ENCODE measurements around the gene CNTNAP2. TPM values are rescaled to one million over a fixed set of nuclear protein-coding genes. Genes with fewer than 3 reads are reported as not detected.
A peak's percentile ranks its signal among the peaks of the same experiment; 100 is the strongest.

The CNTNAP2 gene
- polyA plus RNA-seq, 3 donors, result 15.2 to 28.4 (median 19.5) TPM

DNA sequence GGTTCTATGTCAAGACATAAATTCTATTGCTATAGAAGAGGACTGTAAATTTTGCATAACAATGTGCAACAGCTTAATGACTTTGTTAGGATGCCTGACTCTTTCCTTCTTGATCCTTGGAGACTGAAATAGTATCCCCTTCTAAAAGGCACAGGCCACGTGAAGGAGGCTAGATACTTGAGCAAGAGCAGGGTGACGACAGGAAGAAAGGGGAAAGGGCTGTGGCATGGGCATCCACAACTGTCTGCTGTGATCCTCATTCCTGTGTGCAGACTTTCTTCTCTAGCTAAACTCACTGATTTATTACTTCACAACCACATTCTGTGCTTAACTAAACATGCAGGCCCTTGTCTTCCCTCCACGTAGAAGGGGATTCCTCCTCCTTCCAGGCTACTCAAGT lies 1362.2 kb downstream of the CNTNAP2 start:
- DNase-seq, result peak; percentile 39

DNA sequence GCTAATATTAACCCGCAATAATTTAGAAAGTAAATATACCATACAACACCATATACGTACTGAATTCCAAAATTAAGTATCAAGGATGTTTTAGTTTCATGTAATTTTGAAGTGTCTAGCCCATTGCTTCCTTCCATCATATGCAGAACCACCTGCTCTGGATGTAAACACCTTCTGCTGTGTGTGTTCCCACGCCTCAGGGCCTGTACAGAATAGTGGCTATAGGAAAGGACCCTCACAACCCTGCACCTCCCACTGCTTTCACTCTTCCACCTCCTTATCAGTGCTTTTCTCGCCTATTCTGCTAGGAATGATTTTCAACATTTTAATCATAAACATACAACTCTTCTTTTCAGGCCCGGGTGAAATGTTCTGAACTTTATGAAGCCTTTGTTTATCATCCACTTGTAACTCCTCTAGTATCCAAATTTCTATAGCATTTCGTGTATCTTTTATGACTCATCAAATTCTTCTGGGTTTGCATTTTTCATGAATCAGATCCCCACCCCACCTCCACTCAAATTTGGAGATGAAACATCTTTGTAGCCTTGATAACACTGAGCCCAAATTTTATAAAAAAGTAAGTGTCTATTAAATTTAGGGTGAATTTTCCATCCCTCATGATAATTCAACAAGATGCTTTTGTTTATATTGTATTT lies 1367.2 kb downstream of the CNTNAP2 start:
- DNase-seq, result no peak

DNA sequence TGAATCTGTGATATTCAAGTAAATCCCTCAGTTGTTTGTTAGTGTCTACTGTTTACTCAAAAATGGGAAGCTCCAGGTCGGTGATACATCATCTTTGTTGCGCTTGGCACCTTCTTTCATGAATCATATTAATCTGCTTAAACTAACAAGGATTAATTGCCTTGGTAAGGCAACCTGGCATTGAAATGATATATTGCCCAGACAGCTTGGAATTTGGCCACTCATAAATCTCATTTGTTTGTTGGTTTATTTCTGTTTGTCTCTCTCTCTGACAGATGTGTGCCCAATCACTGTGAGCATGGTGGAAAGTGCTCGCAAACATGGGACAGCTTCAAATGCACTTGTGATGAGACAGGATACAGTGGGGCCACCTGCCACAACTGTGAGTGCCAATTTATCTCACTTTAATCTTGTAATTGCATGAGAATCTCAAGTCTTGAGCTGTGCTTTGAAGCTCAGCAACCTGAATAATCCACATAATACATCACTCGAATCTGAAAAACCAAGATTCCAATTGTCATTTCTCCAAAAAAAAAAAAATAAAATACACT lies 1369.1 kb downstream of the CNTNAP2 start:
- no peak for DNase-seq

DNA sequence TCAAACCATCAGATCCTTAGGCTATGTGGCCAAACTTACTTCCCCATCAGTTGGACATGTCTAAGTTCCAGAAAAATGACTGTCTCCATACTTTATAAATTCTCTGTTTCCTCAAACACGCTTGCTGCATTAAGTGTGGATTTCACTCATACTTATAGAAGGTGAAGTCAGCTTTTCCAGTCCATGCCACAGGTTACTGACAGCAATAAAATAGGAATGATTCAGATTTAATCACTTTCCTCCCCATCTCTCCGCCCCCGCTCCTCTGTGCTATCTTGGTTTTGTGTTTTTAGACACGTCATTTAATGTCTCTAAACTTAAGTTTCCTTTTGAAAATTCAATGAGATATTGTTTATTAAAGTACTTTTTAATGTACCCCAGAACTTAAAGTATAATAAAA lies 1376.0 kb downstream of the CNTNAP2 start:
- no peak for DNase-seq

DNA sequence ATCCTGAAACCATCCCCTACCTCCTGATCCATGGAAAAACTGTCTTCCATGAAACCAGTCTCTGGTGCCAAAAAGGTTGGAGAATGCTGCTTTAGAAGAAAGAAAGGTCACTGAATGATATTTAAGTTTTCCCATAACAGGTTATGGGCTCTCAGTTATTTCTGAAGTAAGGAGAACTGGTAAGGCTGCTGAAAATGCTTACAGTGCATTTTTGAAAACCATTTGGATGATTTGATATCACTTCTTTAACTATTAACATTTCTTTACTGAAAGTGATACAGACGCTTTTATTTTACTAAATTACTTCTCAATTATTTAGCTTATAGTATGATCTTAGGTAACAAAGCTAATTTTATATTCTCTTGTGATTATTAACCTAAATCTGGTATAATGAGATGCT lies 1379.6 kb downstream of the CNTNAP2 start:
- DNase-seq, result no peak

DNA sequence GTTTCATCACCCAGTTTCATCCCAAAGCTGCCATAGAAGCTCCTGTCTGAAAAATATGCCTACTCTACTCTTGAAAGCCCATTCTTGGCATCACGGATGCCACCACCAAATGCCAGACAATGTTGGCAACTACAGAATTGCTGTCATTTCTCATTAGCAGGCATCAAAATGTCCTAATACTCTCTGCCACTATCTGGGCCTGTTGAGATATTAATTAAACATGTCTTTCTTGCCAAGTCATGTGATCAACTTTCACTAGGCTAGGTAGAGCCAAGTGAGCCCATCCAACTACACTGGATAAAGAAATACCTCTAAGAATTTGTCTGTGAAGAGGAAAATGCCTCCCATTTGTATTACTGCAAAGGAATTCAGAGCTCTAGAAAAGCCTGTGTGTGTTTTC lies 1380.6 kb downstream of the CNTNAP2 start:
- no peak for DNase-seq

DNA sequence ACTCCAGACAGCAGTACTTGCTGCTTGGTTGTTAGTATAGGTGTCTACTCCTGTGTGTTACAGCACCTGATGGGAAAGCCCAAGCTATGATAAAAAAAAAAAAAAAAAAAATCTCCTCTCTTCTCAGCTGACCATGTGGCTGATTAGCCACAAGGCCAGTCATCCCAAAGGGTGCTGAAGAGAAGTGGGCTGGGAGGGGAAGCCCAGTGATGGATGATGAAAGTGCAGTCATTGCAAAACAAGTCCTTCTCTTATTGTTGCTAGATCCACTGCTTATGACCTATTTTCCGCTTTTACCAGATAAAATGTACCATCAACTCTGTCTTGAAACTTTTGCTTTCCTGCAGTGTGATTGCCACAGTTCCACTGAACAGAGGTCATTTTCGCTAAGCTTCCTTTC lies 1381.5 kb downstream of the CNTNAP2 start:
- DNase-seq, result no peak

DNA sequence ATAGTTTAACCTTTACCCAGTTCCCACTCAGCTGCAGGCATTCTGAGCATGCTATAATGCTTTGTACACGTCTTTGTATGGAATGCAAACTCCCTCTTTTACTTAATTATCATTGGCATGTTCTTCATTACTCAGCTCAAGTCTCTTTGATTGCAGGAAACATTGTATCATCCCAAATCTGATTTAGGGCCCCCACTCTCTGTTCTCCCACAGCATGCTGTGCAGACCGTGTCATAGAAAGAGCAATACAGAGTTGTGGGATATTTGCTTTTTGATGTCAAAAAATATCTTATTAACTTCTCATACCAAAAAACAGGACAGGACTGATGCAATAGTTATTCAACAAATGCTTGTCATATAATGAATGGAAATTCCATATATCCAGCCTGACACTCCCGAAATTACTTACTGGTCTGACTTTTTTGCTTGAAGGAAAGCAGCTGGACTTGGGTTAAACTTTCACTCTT lies 1392.5 kb downstream of the CNTNAP2 start:
- DNase-seq, result peak; percentile 9

DNA sequence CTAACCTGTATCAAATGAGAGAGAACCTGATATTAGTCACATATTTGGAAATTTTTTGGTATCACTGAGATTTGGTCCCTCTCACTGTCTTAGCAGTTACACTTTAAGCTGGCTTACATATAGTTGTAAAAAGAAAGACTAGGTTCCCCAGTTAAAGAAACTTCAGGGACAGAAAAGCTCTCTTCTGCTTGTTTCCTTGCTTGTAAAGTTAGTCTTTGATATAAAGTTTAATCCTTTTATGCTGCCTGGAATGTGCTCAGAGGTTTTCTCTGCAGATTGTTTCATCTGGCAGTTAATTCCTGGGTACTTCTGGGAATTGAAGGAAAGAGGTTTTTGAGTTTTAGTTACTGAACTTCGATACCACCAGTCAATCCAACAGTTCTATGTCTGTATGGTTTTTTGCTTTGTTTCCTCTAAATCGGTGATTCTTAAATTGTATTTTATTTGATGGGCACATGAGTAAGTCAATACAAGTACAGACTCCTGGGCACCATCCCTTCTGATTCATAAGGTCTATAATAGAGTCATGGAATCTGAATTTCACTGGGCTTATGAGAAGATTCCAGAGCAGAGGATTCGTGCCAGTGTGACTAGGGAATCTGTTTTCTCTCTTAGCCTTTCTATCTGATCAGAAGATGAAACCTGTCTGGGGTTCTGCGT lies 1393.1 kb downstream of the CNTNAP2 start:
- no peak for DNase-seq

DNA sequence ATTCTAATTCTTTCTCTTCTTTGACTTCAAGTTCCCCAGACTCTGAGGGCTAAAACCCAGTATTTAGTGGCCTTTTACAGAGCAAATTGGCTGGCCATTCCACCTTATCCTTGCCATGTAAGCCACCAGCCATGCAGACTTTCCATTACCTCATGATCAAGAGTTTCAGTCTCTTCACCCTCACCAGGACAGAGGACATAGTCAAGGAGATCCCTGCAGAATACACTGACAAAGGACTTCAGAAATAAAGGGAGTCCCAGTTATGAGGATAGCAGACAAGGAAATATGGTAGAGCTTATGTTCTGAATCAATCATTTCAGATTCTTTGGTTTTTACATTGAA lies 1393.6 kb downstream of the CNTNAP2 start:
- no peak for DNase-seq

DNA sequence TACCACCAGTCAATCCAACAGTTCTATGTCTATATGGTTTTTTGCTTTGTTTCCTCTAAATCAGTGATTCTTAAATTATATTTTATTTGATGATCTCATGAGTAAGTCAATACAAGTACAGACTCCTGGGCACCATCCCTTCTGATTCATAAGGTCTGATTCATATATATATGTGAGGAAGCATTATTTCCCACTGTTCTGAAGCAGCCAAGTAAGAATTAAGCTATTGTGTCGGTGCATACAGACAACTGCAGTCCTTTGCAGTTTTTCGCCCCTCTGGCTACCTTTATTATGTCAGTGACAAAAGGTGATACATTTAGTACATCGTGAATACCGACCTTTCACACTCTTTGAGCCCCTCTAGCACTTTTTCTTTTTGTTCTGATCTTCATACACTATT lies 1394.3 kb downstream of the CNTNAP2 start:
- no peak for DNase-seq

DNA sequence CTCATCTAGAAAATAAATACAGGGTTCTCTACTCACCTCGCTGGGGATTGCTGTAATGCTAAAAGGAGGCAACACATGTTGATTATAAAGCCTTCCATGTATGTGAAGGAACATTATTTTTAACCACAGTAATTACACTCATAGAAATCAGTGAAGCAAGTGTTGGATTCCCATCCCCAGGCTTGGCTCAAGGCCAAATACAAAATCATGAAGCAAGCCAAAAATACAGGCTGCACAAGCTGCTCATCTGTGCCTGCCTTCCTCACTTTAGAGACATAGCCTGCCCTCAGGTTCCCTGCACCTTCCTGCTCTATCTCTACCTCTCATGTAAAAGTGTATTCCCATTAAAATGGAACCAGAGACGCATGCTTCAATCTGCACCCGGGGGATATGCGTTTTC lies 1396.8 kb downstream of the CNTNAP2 start:
- no peak for DNase-seq

DNA sequence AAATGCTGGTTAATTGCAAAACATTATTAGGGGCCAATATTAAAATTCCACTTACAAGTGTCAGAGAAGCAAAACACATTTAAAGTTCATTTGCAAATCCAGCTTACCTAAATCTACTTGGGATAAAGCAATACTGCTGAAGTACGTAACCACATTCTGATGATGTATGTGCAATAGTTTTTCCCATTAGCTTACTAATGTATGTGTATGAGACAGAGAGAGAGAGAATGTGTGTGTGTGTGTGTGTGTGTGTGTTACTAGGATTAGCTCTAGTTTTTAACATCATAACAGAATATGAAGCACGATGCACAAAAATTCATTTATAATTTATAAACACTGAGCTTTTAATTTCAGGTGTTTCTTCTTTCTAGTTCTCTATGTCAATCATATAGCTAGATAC lies 1399.8 kb downstream of the CNTNAP2 start:
- no peak for DNase-seq

DNA sequence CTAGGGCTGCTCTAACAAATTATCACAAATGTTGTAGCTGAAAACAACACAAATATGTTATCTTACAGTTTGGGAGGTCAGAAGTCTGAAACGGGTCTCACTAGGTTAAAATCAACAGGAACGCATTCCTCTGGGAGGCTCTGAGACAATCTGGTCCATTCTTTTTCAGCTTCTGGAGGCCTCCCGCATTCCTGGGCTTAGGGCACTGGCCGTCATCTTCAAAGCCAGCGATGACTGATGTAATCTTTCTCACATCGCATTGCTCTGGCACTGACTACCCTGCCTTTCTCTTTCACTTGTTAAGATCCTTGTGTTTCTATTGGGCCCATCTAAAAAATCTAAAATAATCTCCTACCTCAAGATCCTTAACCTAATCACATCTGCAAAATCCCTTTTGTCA lies 1402.5 kb downstream of the CNTNAP2 start:
- no peak for DNase-seq

DNA sequence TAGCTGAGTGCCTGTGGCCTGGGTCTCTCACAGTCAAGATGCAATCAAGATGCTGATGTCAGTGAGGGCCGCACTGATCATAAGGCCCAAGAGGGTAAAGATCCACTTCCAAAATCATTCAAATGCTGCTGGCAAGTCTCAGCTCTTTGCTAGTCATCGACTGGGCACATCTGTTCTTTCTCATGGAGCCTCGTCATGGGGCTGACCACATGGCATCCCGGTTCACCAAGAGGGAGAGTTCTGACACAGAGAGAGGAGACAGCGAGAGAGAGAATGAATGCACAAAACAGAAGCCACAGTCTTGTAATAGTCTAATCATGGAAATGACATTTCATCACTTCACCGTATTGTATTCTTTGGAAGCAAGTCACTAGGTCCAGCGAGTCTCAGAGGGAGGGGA lies 1406.5 kb downstream of the CNTNAP2 start:
- DNase-seq, result no peak

DNA sequence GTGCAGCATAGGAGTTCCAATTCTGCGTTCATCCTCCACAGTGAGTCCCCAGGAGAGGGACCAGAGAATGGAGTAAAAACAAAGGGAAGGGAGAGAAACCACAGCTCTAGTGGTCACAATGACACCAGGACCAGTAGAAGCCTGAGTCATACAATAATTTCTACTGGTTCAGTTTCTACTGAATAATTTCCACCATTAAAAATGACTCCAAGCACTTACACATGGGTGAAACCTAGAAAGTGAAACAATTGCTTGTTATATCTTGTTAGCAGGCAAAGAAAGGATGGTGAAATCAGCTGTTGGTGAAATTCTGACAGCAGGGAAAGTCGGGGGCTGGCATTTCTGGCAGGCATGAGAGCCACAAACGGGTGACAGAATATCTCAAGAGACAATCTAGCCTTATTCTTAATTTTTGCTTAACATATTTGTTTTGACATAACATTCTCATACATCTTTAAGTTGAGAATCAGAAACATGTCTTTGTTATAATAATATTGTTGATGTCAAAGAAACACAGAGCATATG lies 1408.2 kb downstream of the CNTNAP2 start:
- no peak for DNase-seq

DNA sequence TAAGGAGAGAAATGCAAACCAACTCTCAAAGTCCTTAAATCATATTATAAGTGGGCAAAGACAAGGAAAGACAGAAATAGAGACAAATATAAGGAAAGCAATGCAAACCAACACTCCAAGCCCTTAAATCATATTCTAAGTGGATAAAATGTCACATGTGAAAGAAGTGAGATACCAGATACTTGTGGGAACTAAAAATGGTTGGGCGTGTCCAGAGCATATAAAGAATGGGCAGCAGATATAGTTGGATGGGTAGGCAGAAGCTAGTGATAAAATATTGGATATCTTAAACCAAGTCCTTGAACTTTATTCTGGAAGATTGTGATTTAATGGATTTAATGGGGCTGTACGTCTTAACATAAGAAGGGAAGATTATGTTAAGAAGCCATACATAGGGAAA lies 1408.7 kb downstream of the CNTNAP2 start:
- no peak for DNase-seq

DNA sequence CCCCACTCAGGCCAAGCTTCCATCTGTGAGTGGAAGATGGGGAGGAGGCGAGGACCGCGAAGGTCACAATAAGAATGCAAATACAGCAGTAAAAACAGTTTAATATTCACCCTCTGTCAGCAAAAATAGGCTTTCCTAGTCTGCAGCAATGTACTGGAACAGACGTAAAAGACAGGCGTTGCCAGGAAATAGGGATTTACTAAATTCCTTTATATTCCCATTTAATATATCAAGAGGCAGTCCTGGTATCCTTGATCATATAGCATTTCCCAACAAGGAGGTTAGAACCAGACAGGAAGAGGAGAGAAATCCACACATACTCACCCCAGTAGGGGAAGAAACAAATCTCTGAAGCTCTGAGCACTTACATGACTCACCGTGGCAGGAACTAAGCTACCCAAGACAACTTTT lies 1419.1 kb downstream of the CNTNAP2 start:
- DNase-seq, result no peak

DNA sequence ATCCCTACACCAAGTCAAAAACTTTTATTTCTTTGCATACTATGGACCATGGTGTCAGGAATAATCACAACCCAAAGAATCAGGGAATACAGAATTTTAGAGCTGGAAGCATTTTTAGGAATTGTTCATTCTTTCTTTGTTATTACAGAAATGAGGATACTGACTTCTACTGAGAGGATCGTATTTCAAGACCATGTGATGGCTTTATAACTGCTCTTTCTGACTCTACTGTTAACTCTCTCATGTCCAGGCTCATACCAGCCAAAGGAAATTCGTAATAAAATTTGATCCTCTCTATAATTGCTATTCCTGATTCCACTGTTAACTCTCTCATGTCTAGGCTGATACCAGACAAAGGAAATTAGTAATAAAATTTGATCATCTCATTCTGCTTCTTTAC lies 1423.1 kb downstream of the CNTNAP2 start:
- DNase-seq, result no peak

DNA sequence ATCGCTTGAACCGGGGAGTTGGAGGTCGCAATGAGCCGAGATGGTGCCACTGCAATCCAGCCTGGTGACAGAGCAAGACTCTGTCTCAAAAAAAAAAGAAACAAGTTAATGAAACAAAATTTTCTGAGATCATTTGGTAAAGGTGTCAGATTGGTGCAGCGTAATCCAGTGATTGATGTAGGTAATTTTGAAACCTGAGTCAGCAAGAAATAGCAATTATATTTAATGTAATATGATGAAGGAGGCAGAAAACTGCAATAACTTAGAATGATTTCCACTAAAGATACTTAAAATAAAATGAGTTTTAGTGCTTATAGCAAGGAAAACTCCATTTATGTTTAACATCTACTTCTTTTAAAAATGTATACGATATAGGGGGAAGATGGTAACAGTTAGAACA lies 1424.1 kb downstream of the CNTNAP2 start:
- DNase-seq, result no peak

DNA sequence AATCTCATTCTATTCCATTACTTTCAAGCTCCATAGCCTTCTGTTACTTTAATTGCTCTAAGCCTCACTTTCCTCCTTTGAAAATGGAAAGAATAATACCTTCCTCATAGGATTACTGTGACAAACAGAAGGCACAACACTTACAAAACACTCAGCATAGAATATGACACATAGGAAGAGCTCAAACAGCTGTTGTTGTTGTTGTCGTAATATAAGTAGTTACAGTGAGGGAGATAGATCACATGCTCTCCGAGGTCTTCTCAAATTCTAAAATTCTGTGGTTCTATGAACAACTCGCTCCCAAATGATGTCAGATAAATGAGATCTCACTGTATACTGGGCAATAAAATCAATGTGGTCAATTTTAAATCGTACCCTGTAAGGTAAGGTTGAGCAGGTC lies 1424.7 kb downstream of the CNTNAP2 start:
- no peak for DNase-seq

DNA sequence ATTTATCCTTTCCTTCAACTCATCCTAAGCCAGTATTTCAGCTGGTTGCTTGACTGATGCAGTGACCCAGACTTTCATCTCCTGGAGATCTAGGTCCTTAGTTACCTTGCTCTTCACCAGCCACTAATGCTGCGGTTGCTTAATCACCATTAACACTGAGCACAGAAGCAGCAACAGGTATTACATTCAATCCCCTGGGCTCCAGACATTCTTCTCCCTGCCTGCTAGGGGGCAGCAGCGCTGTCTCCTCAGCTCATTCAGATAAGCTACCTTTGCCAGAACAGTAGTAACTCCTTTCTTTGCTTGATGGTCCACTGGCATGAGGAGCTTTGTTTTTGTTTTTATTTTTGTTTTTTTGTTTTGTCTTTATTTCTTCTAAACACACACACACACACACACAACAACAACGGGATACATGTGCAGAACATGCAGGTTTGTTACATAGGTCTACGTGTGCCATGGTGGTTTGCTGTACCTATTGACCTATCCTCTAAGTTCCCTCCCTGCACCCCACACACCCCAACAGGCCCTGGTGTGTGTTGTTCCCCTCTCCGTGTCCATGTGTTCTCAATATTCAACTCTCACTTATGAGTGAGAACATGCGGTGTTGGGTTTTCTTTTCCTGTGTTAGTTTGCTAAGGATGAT lies 1430.8 kb downstream of the CNTNAP2 start:
- DNase-seq, result no peak

DNA sequence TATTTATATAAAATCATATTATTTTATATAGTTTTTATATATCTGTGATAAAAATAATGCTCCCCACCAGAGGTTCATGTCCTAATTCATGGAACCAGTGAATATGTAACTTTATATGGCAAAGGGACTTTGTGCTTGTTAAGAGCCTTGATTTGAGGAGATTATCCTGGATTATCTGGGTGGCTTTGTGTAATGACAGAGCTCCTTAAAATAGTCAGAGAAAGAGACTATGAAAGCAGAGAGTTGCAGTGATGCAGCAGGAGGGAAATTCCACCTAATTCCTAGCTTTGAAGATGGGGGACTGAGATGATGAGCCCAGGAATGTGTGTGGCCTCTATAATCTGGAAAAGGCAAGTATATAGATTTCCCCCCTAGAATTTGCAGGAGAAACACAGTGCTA lies 1439.7 kb downstream of the CNTNAP2 start:
- DNase-seq, result no peak
